GM21737 (cell line): ENCODE measurements around the gene APLNR.
"Not testable (repeated sequence)": the region's sequence is repeated elsewhere in the genome, so short reads cannot be mapped to it uniquely, and the experiment has no call there.

Experiments used
- ATAC-seq: cut with Tn5 transposase; IDR thresholded peaks from one replicate; pipeline ENCODE4 v1.9.1; 2021; ENCODE audit warnings: mild to moderate bottlenecking, moderate library complexity; ENCODE audit not compliant: unreplicated experiment

The APLNR gene

GRCh38 chr11:57237204-57237681 lies at the start of gene APLNR:
TSS of gene APLNR (minus strand) at chr11:57237250. CDS start at chr11:57237004, 246 bp downstream.
- ATAC-seq: no peak

- no peak for ATAC-seq
Measured at GRCh38 chr11:57283231-57283990, 46.4 kb upstream of the APLNR start.

- ATAC-seq: not testable (repeated sequence)
Measured at GRCh38 chr11:57281546-57281945, 44.5 kb upstream of the APLNR start.

GRCh38 chr11:57279116-57279515 lies 42.1 kb upstream of the APLNR start:
- no peak for ATAC-seq

- no peak for ATAC-seq
Measured at GRCh38 chr11:57278721-57279095, 41.7 kb upstream of the APLNR start.

- ATAC-seq: peak; percentile 64
Measured at GRCh38 chr11:57277845-57278720, 41.0 kb upstream of the APLNR start.

GRCh38 chr11:57276971-57277675 lies 40.1 kb upstream of the APLNR start:
- ATAC-seq: no peak

- ATAC-seq: no peak
Measured at GRCh38 chr11:57276169-57276970, 39.3 kb upstream of the APLNR start.

GRCh38 chr11:57275582-57275981 lies 38.5 kb upstream of the APLNR start:
- no peak for ATAC-seq

GRCh38 chr11:57274904-57275498 lies 38.0 kb upstream of the APLNR start:
- no peak for ATAC-seq

- no peak for ATAC-seq
Measured at GRCh38 chr11:57273448-57274058, 36.5 kb upstream of the APLNR start.

- ATAC-seq: no peak
Measured at GRCh38 chr11:57269571-57270021, 32.5 kb upstream of the APLNR start.

GRCh38 chr11:57266157-57266556 lies 29.1 kb upstream of the APLNR start:
- ATAC-seq: no peak

GRCh38 chr11:57263351-57263750 lies 26.3 kb upstream of the APLNR start:
- ATAC-seq: no peak

GRCh38 chr11:57262157-57262556 lies 25.1 kb upstream of the APLNR start:
- ATAC-seq: no peak

GRCh38 chr11:57260937-57261783 lies 24.1 kb upstream of the APLNR start:
- ATAC-seq: no peak

GRCh38 chr11:57256119-57256518 lies 19.1 kb upstream of the APLNR start:
- ATAC-seq: no peak

GRCh38 chr11:57255618-57256017 lies 18.6 kb upstream of the APLNR start:
- ATAC-seq: no peak

GRCh38 chr11:57254631-57255030 lies 17.6 kb upstream of the APLNR start:
- ATAC-seq: no peak
